Stimulated activated CD4-positive, alpha-beta T cell treated with anti-CD3 and anti-CD28 coated beads, Interleukin-1b, Interleukin-23, amount 100 ng/mL, for 1 hour (primary cell): ENCODE data around the gene GBX1.
A peak's percentile ranks its signal among the peaks of the same experiment; 100 is the strongest.

Experiments used
- DNase-seq, 2 donors: peaks; one replicate each; pipeline ENCODE4 v3.0.0-alpha.2; 2020; ENCODE audit warnings: low read depth in 2 of 2

The GBX1 gene

GRCh38 chr7:151173386-151174245, 6.1 kb upstream of the GBX1 start:
- DNase-seq: no peak

DNA sequence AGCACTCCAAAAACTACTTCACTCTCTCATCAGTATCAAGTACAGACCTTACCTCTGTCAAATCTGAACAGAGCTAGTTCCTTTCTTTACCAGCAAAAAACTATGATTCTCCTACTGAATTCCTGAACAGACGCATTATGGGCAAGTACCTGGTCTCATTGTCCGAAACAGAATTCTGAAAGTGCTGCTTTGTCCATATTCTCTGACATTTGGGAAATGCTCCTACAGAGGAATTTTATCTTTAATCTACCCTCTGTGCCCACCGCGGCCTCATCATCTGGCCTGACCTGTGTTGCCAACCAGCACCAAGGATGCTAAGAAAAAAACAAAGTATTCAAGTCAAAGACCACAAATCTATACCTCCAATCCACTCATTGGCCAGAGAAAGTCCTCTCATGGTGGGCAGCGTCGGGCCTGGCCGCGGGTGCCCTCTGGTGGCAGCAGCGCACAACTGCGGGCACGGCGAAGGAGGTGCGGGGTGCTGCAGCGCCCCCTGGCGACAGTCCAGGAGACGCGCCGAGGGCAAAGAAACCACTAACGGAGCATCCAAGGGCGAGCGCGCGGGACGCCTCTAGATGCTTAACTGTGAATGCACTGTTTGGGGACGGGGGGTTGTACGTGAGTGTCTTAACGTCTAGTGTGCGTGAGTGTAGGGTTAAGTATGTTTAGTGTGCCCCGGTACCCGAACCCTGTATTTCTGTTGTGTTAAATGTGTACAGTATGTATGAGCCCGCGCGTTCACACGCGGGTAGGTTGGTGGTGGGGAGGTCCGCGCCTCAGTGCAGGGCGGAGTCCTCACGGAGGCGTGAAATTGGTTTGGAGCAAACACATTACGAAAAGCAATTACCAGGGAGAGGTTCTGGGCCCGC, 5.0 kb upstream of the GBX1 start:
- DNase-seq: peak; percentile 57 to 70

- no peak for DNase-seq
Measured at GRCh38 chr7:151168787-151169162, 1.3 kb upstream of the GBX1 start.

- DNase-seq: peak in 1 of 2 donors; percentile 42
Measured at GRCh38 chr7:151168003-151168786, 701 bp upstream of the GBX1 start.

GRCh38 chr7:151166629-151167196, 781 bp downstream of the GBX1 start:
- DNase-seq: no peak

DNA sequence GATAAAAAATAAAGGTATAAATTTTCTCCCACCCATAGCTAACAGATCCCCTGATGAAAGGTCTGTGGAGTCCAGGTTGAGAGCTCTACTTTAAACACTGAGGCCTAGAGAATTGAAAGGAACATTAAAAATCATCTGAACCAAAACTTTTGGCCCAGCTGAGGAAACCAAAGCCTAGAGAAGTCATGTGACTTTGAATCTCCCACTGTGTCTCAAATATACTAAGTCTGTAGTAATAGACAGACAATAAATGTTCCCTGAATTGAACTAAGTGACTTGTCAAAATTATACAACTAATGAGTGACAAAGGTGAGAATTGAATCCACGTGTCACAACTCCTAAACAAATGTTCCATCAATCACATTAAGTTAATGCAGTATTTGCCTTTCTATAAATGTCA, 5.7 kb downstream of the GBX1 start:
- no peak for DNase-seq

GRCh38 chr7:151157645-151158329, 9.7 kb downstream of the GBX1 start:
- no peak for DNase-seq

DNA sequence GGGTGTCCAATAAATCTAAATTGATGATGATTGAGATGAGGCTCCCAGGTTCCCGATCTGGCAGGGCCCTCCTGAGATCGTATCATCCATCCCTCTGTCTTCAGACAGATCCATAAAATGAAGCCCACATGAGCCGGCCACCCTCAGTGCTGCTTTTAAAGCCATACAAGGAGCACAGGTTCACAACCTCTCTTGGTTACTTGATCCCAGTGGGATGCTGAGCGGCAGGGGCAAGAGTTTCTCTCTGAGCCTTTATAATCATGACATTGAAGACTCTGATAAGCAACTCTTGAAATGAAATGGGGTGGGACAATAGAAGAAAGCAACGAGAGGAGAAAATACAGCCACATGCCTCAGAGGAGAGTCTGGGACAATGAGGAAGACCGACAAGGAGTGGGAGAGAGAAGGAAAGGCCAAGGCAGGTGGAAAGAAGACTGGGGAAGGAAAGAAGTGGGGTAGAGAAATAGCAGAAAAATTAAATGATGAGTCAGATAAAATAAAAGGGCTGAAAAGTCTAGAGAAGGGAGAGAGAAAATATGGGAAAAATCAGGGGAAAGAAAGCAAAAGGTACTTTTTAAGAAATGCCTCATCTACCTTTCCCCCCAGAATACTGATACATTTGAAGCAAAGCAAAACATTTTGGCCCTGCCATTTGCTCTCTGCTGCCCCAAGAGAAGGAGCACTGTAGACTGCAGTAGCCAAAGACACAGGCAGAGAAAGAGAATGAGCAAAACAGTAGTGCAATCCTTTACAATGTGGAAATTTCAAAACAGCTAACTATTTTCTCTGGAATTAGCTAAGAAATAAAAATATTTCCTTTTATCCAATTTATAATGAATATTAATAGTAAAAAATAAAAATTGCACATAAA, 14.6 kb downstream of the GBX1 start:
- DNase-seq: no peak

DNA sequence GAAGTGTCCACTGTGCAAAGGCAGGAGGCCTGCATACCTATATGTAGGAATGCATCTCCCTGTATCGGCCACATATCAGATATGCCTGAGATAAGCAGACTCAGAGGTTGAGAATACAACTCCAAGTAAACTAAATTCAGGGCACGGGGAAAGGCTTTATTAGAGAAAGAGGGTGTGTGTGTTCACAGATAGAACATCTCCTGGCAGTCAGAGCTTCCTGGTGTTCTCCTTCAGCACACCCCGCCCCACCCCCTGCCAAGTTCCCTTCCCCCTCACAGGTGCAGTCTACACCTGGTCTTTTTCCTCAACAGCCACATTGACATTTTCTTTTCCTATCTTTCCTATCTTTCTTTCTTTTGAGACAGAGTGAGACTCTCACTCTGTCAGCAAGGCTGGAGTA, 17.1 kb downstream of the GBX1 start:
- DNase-seq: no peak

- no peak for DNase-seq
Measured at GRCh38 chr7:151148319-151149259, 18.9 kb downstream of the GBX1 start.

GRCh38 chr7:151146761-151147160, 20.7 kb downstream of the GBX1 start:
- DNase-seq: no peak

- no peak for DNase-seq
Measured at GRCh38 chr7:151144387-151144786, 23.1 kb downstream of the GBX1 start.

GRCh38 chr7:151143261-151144015, 24.1 kb downstream of the GBX1 start:
- DNase-seq: no peak

DNA sequence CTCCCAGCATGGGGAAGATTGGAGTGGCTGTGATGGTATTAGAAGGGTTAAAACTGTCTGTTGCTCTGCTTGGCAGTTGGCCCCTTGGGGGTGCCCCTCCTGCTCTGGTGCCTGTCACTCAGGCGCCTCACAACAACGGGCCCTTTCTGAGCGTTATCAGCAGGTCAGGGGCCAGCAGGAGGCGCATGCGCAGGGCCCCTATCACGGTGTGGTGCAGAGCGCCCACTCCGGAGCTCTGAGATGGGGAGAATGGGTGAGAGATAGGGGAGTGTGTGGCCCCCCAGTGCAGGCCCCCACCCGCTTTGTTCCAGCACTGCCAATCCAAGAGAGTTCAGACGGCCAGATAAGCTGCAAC, 24.8 kb downstream of the GBX1 start:
- DNase-seq: no peak

DNA sequence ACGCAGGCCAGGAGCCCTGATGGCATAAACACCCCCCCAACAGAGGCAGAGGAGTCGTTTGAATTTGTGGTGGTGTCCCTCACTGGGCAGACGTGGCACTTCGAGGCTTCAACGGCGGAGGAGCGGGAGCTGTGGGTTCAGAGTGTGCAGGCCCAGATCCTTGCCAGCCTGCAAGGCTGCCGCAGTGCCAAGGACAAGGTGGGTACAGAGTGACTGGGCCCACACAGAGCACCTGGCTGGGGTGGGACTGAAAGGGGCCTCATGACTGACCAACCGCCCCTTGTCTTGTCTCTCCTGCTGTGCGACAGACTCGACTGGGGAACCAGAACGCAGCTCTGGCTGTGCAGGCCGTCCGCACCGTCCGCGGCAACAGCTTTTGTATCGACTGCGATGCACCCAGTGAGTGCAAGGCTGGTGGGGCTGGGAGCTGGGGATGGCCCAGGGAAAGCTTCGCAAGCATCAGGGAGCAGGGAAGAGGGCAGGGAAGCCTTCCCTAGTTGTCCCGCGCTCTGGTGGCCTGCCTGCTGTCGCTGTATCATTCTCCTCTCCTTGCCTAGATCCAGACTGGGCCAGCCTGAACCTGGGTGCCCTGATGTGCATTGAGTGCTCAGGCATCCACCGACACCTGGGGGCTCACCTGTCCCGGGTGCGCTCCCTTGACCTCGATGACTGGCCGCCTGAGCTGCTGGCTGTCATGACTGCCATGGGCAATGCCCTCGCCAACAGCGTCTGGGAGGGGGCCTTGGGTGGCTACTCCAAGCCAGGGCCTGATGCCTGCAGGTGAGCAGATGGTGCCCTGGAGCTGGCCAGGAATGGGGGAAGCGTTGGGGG, 25.4 kb downstream of the GBX1 start:
- no peak for DNase-seq

- no peak for DNase-seq
Measured at GRCh38 chr7:151141311-151141854, 26.1 kb downstream of the GBX1 start.

GRCh38 chr7:151140826-151141225, 26.7 kb downstream of the GBX1 start:
- no peak for DNase-seq
